Progenitor cell of endocrine pancreas (in vitro differentiated cells): Measurements from ENCODE around the gene C1RL. TPM values are rescaled to one million over a fixed set of nuclear protein-coding genes. Genes with fewer than 3 reads are reported as not detected.

Experiments used
- DNase-seq: peaks from one replicate; pipeline ENCODE4 v3.0.0; 2021; ENCODE audit warnings: low spot score; ENCODE audit not compliant: unreplicated experiment
- H3K27ac Mint-ChIP-seq: 2 replicates; pipeline ENCODE4 v1.8.0; 2021; ENCODE audit warnings: mild to moderate bottlenecking, moderate library complexity, mixed read lengths
- H3K27me3 Mint-ChIP-seq: 2 replicates; pipeline ENCODE4 v1.8.0; 2021; ENCODE audit warnings: mixed read lengths
- H3K36me3 Mint-ChIP-seq: 2 replicates; pipeline ENCODE4 v1.8.0; 2022; ENCODE audit warnings: mixed read lengths; ENCODE audit not compliant: insufficient read depth
- H3K4me1 Mint-ChIP-seq: 2 replicates; pipeline ENCODE4 v1.8.0; 2021; ENCODE audit warnings: low read depth, mixed read lengths
- H3K4me3 Mint-ChIP-seq: 2 replicates; pipeline ENCODE4 v1.8.0; 2021; ENCODE audit warnings: low read depth, mild to moderate bottlenecking, moderate library complexity, mixed read lengths
- H3K9me3 Mint-ChIP-seq: 2 replicates; pipeline ENCODE4 v1.8.0; 2021; ENCODE audit warnings: low read depth, mixed read lengths
- total RNA-seq: library from RNA; stranded (reverse); gene quantifications from 2 replicates; pipeline ENCODE4 v1.2.1, GENCODE V29; 2021
- TF ChIP-seq, protein P1 (sequence below): fragments of 200-600 bp; sonication (generic); IDR thresholded peaks from one replicate; pipeline ENCODE4 v1.5.0; 2021; ENCODE audit warnings: antibody characterized with exemption, mild to moderate bottlenecking; ENCODE audit not compliant: unreplicated experiment

C1RL gene
- total RNA-seq, 1 donor from 2014 or later = 95.9 TPM

GRCh38 chr12:7066596-7066995, 42.4 kb downstream of the C1RL start:
- Mint-ChIP-seq H3K4me3 (no peak overlapping the region), H3K27ac (no peak overlapping the region), H3K4me1 (peaks cover 1% of the 10 kb centered on the region), H3K9me3 (no peaks in the 10 kb centered on the region), H3K27me3 (peaks cover 8% of the 10 kb centered on the region), H3K36me3 (no peaks in the 10 kb centered on the region)
- TF ChIP-seq, protein P1, sequence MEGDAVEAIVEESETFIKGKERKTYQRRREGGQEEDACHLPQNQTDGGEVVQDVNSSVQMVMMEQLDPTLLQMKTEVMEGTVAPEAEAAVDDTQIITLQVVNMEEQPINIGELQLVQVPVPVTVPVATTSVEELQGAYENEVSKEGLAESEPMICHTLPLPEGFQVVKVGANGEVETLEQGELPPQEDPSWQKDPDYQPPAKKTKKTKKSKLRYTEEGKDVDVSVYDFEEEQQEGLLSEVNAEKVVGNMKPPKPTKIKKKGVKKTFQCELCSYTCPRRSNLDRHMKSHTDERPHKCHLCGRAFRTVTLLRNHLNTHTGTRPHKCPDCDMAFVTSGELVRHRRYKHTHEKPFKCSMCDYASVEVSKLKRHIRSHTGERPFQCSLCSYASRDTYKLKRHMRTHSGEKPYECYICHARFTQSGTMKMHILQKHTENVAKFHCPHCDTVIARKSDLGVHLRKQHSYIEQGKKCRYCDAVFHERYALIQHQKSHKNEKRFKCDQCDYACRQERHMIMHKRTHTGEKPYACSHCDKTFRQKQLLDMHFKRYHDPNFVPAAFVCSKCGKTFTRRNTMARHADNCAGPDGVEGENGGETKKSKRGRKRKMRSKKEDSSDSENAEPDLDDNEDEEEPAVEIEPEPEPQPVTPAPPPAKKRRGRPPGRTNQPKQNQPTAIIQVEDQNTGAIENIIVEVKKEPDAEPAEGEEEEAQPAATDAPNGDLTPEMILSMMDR = no peak
- DNase-seq = no peak

DNA sequence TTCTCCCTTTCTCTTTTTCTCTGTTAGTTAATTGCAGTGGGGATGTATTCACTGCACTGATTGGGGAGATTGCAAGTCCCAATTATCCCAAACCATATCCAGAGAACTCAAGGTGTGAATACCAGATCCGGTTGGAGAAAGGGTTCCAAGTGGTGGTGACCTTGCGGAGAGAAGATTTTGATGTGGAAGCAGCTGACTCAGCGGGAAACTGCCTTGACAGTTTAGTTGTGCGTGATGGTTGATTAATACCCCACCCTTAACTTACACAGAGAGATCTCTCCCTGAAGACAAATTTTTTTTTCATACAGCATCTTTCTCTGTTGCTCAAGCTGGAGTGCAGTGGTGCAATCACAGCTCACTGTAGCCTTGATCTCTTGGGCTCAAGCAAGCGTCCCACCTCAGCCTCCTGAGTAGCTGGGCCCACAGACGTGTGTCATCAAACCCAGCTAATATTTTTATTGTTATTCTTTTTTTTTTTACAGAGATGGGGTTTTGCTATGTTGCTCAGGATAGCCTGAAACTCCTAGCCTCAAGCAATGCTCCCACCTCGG, 43.9 kb downstream of the C1RL start:
- Mint-ChIP-seq H3K36me3 (no peaks in the 10 kb centered on the region), H3K9me3 (no peaks in the 10 kb centered on the region), H3K4me3 (no peak overlapping the region), H3K27ac (no peak overlapping the region), H3K4me1 (peaks cover 7% of the 10 kb centered on the region), H3K27me3 (peaks cover 14% of the 10 kb centered on the region)
- DNase-seq = no peak
- TF ChIP-seq, protein P1 = no peak

DNA sequence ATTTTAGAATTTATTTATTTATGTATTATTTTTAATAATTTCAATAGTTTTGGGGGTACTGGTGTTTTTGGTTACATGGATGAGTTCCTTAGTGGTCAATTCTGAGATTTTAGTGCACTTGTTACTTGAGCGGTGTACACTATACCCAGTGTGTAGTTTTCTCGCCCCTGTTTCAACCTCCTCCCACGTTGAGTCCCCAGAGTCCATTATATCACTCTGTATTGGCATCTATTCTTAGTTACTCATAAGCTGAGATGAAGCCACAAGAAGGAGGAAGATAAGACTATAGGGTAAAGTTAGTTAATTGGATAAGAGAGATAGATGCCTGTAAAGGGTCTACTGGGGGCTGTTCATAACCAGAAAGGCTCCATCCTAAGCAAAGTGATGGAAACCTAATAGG, 44.5 kb downstream of the C1RL start:
- H3K36me3 Mint-ChIP-seq = no peaks in the 10 kb centered on the region
- TF ChIP-seq, protein P1 = no peak
- no peak overlapping the region for H3K27ac Mint-ChIP-seq
- H3K9me3 Mint-ChIP-seq = no peaks in the 10 kb centered on the region
- no peak overlapping the region for H3K4me3 Mint-ChIP-seq
- H3K4me1 Mint-ChIP-seq = peaks cover 12% of the 10 kb centered on the region
- peaks cover 14% of the 10 kb centered on the region for H3K27me3 Mint-ChIP-seq
- no peak for DNase-seq

DNA sequence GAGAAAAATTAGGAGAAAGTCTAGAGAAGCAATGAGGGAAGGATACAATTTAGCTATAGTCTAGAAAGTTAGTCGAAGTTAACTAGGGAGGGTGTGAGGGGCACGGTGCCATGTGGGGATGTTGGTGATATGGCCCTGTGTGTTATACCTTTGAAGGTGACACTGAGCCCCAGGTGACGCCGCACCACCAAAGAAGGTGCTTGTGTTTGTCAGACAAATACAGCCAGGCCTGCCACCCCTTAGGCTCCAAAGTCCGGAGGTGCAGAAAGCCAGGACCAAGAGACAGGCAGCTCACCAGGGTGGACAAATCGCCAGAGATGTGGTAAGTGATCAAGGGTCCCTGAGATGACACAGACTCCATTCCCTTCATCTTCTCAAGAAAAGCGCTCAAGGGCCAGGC, 47.4 kb downstream of the C1RL start:
- no peaks in the 10 kb centered on the region for H3K9me3 Mint-ChIP-seq

DNA sequence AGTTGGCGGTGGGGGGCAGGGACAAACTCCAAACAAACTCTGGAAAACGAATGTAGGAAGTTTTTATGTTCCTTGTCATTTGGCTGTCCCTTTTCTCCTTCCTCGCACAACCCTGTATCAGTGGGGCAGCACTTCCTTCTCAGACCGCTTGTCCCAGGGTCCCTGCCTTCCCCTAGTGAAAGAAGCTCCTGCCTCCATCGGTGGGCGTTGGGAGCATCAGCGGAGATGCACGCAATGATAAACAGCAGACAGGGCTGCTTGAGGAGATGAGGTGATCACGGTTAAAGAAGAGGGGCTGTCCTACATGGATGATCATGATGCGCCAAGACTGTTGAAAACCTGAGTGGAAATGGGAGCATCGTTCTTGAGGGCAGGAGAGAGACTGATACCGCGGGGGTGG, 47.9 kb downstream of the C1RL start:
- no peaks in the 10 kb centered on the region for H3K36me3 Mint-ChIP-seq
- no peak overlapping the region for H3K27ac Mint-ChIP-seq
- DNase-seq = no peak
- peaks cover 10% of the 10 kb centered on the region for H3K27me3 Mint-ChIP-seq
- peaks cover 18% of the 10 kb centered on the region for H3K4me1 Mint-ChIP-seq
- no peaks in the 10 kb centered on the region for H3K9me3 Mint-ChIP-seq
- no peak overlapping the region for H3K4me3 Mint-ChIP-seq
- TF ChIP-seq, protein P1 = no peak

More for the DNA sequence above, 47.4 kb downstream of the C1RL start:
- H3K4me1 Mint-ChIP-seq = peaks cover 18% of the 10 kb centered on the region
- H3K36me3 Mint-ChIP-seq = no peaks in the 10 kb centered on the region
- no peak overlapping the region for H3K27ac Mint-ChIP-seq
- TF ChIP-seq, protein P1 = no peak
- H3K27me3 Mint-ChIP-seq = peaks cover 10% of the 10 kb centered on the region
- no peak overlapping the region for H3K4me3 Mint-ChIP-seq
- no peak for DNase-seq
